Neural progenitor cell (in vitro differentiated cells): ENCODE results near the gene GNA14. TPM values are rescaled to one million over a fixed set of nuclear protein-coding genes. Genes with fewer than 3 reads are reported as not detected.

Experiments used
- DNase-seq: peaks from one replicate; pipeline ENCODE4 v3.0.0-alpha.2; 2016; ENCODE audit warnings: low spot score
- H2AFZ ChIP-seq: fragments of 200-600 bp; sonication (generic); replicated peaks from 2 replicates; pipeline ENCODE4 v1.6.1; 2016; ENCODE audit warnings: antibody characterized with exemption
- H3F3A ChIP-seq: fragments of 200-600 bp; sonication (generic); 2 replicates; pipeline ENCODE4 v1.6.1; 2016; ENCODE audit warnings: antibody characterized with exemption, low read depth
- H3K27ac ChIP-seq: fragments of 200-600 bp; sonication (generic); 2 replicates; pipeline ENCODE4 v1.5.1; 2016; ENCODE audit warnings: mild to moderate bottlenecking
- H3K27me3 ChIP-seq: fragments of 200-600 bp; sonication (generic); 2 replicates; pipeline ENCODE4 v1.6.1; 2016; ENCODE audit warnings: mild to moderate bottlenecking, moderate library complexity
- H3K36me3 ChIP-seq: fragments of 200-600 bp; sonication (generic); 2 replicates; pipeline ENCODE4 v1.5.1; 2016
- H3K4me1 ChIP-seq: fragments of 200-600 bp; sonication (generic); 2 replicates; pipeline ENCODE4 v1.6.1; 2016; ENCODE audit warnings: mixed run types
- H3K4me2 ChIP-seq: fragments of 200-600 bp; sonication (generic); 2 replicates; pipeline ENCODE4 v1.6.1; 2016
- H3K4me3 ChIP-seq: fragments of 200-600 bp; sonication (generic); 2 replicates; pipeline ENCODE4 v1.5.1; 2016
- H3K79me2 ChIP-seq: fragments of 200-600 bp; sonication (generic); 2 replicates; pipeline ENCODE4 v1.6.1; 2016; ENCODE audit warnings: low read depth
- H3K9ac ChIP-seq: fragments of 200-600 bp; sonication (generic); 2 replicates; pipeline ENCODE4 v1.6.1; 2016
- H3K9me3 ChIP-seq: fragments of 200-600 bp; sonication (generic); 2 replicates; pipeline ENCODE4 v1.5.1; 2016; ENCODE audit warnings: low read depth
- H4K20me1 ChIP-seq: fragments of 200-600 bp; sonication (generic); 2 replicates; pipeline ENCODE4 v1.6.1; 2016; ENCODE audit warnings: low read depth
- H3K27ac Mint-ChIP-seq: 3 replicates; pipeline ENCODE4 v1.8.0; 2021; ENCODE audit warnings: mixed read lengths
- H3K27me3 Mint-ChIP-seq: 2 replicates; pipeline ENCODE4 v1.8.0; 2022; ENCODE audit warnings: low read depth, mild to moderate bottlenecking, inconsistent platforms, moderate library complexity, mixed read lengths; ENCODE audit not compliant: insufficient read depth
- H3K36me3 Mint-ChIP-seq: 3 replicates; pipeline ENCODE4 v1.8.0; 2021; ENCODE audit warnings: mixed read lengths
- H3K4me1 Mint-ChIP-seq: 3 replicates; pipeline ENCODE4 v1.8.0; 2021; ENCODE audit warnings: mixed read lengths
- H3K4me3 Mint-ChIP-seq: 3 replicates; pipeline ENCODE4 v1.8.0; 2021; ENCODE audit warnings: mild to moderate bottlenecking, moderate library complexity, mixed read lengths
- H3K9me3 Mint-ChIP-seq: 3 replicates; pipeline ENCODE4 v1.8.0; 2020; ENCODE audit warnings: mixed read lengths
- EZH2 ChIP-seq: fragments of 200-600 bp; sonication (generic); IDR thresholded peaks from 2 replicates; pipeline ENCODE4 v1.6.1; 2017; ENCODE audit warnings: antibody characterized with exemption, mild to moderate bottlenecking, moderate library complexity
- EZH2phosphoT487 ChIP-seq: fragments of 200-600 bp; sonication (generic); IDR thresholded peaks from 2 replicates; pipeline ENCODE4 v1.6.1; 2017; ENCODE audit warnings: antibody characterized with exemption
- total RNA-seq: library from RNA; depleted of rRNA; stranded (reverse); fragments of >200 nt; gene quantifications from 2 replicates; pipeline ENCODE4 v1.2.3, GENCODE V29; 2015; ENCODE audit warnings: low replicate concordance
- TF ChIP-seq, protein P1 (sequence below): fragments of 200-600 bp; sonication (generic); IDR thresholded peaks from 2 replicates; pipeline ENCODE4 v1.5.1; 2017; ENCODE audit warnings: antibody characterized with exemption, mild to moderate bottlenecking

GNA14 gene
- total RNA-seq, 1 donor from 2014 or later = not detected

DNA sequence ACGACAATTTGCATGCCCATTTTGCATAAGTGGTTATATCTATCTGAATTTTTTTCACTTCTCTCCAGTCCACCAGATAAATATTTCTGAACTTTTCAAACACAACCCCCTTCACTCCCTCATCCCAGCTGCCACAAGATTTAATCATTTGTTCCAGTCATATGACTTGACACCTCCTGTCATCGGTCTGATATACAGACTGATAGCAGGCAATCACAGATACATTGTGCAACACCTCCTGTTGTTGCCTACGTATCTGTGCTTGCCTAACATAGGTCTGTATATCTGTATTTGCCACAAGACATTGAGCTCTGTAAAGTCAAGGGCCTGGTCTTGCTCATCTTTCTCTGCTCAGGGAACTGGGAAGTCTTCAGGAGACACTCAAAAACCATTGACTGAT is 65.6 kb downstream of the GNA14 start:
- Histone ChIP-seq H3K79me2 (no peaks in the 10 kb centered on the region), H3K36me3 (no peaks in the 10 kb centered on the region), H3K27me3 (no peaks in the 10 kb centered on the region), H3K4me1 (no peaks in the 10 kb centered on the region), H2AFZ (no peak overlapping the region), H3F3A (no peaks in the 10 kb centered on the region), H3K27ac (no peak overlapping the region), H3K4me3 (no peak overlapping the region), H3K9me3 (no peaks in the 10 kb centered on the region), H4K20me1 (no peaks in the 10 kb centered on the region), H3K9ac (no peak overlapping the region), H3K4me2 (no peak overlapping the region)
- TF ChIP-seq, protein P1, sequence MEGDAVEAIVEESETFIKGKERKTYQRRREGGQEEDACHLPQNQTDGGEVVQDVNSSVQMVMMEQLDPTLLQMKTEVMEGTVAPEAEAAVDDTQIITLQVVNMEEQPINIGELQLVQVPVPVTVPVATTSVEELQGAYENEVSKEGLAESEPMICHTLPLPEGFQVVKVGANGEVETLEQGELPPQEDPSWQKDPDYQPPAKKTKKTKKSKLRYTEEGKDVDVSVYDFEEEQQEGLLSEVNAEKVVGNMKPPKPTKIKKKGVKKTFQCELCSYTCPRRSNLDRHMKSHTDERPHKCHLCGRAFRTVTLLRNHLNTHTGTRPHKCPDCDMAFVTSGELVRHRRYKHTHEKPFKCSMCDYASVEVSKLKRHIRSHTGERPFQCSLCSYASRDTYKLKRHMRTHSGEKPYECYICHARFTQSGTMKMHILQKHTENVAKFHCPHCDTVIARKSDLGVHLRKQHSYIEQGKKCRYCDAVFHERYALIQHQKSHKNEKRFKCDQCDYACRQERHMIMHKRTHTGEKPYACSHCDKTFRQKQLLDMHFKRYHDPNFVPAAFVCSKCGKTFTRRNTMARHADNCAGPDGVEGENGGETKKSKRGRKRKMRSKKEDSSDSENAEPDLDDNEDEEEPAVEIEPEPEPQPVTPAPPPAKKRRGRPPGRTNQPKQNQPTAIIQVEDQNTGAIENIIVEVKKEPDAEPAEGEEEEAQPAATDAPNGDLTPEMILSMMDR = no peak
- TF ChIP-seq EZH2 (no peak), EZH2phosphoT487 (no peak)
- Mint-ChIP-seq H3K4me1 (no peaks in the 10 kb centered on the region), H3K4me3 (no peak overlapping the region), H3K27me3 (peaks cover 2% of the 10 kb centered on the region), H3K9me3 (no peaks in the 10 kb centered on the region), H3K36me3 (no peaks in the 10 kb centered on the region), H3K27ac (no peak overlapping the region)
- DNase-seq = no peak

DNA sequence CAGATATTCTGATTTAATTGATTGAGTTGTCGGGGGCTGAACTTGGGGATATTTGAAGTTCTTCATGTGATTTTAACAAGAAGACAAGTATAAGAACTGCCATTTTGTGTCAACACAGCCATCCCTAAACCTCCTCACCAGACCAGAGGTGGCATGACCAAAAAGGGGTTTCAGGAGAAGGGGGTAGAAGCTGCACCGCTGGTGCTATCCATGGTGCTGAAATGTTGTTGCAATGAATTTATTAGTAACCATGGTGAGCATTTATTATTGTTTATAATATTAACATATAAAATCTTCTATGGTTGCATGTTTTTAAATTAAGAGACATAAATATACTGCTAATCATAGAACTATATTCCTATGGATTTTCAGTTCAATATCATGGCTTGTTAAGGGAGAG is 72.3 kb downstream of the GNA14 start:
- H3K79me2 ChIP-seq = no peaks in the 10 kb centered on the region
- no peak overlapping the region for H3K4me3 ChIP-seq
- no peak overlapping the region for H3K27ac ChIP-seq
- no peaks in the 10 kb centered on the region for H3K9me3 Mint-ChIP-seq
- no peaks in the 10 kb centered on the region for H3F3A ChIP-seq
- peaks cover 7% of the 10 kb centered on the region for H3K27me3 Mint-ChIP-seq
- H3K27ac Mint-ChIP-seq = no peak overlapping the region
- H3K27me3 ChIP-seq = no peaks in the 10 kb centered on the region
- H3K4me1 Mint-ChIP-seq = peaks cover 5% of the 10 kb centered on the region
- H3K9me3 ChIP-seq = no peaks in the 10 kb centered on the region
- H3K4me3 Mint-ChIP-seq = no peak overlapping the region
- H3K4me2 ChIP-seq = no peak overlapping the region
- H3K36me3 Mint-ChIP-seq = no peaks in the 10 kb centered on the region
- no peak overlapping the region for H2AFZ ChIP-seq
- H3K4me1 ChIP-seq = no peaks in the 10 kb centered on the region
- no peaks in the 10 kb centered on the region for H4K20me1 ChIP-seq
- no peaks in the 10 kb centered on the region for H3K36me3 ChIP-seq
- TF ChIP-seq EZH2phosphoT487 (no peak), EZH2 (no peak)
- TF ChIP-seq, protein P1 = no peak
- no peak overlapping the region for H3K9ac ChIP-seq
- peak; percentile 78 for DNase-seq

DNA sequence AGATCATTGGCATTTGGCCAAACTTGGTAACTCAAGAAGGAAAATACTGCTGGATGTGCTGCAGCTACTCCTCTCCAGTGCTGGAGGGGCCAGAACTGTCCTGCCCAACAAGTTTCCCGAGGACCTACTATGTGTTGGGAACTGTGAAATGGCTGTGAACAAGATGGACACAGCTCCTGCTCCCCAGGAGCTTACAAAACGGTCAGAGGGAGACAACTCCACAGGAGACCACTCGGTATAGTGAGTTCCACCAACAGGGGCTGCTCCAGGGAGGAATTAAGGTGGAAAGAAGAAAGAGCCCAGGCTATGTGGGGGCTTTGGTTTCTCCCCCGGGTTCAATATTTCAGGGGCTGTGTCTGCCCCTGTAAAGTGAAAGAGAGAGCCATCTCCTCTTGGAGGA is 78.8 kb downstream of the GNA14 start:
- Histone ChIP-seq H3K9me3 (no peaks in the 10 kb centered on the region), H3F3A (no peaks in the 10 kb centered on the region), H3K27me3 (no peaks in the 10 kb centered on the region), H3K79me2 (no peaks in the 10 kb centered on the region), H3K36me3 (no peaks in the 10 kb centered on the region), H3K4me2 (no peak overlapping the region), H3K4me3 (no peak overlapping the region), H2AFZ (no peak overlapping the region), H4K20me1 (no peaks in the 10 kb centered on the region), H3K27ac (no peak overlapping the region), H3K4me1 (no peaks in the 10 kb centered on the region), H3K9ac (no peak overlapping the region)
- peak overlapping the region; percentile 37 for H3K27ac Mint-ChIP-seq
- H3K4me3 Mint-ChIP-seq = no peak overlapping the region
- H3K9me3 Mint-ChIP-seq = no peaks in the 10 kb centered on the region
- H3K36me3 Mint-ChIP-seq = no peaks in the 10 kb centered on the region
- DNase-seq = no peak
- TF ChIP-seq EZH2 = no peak
- TF ChIP-seq, protein P1 = no peak
- TF ChIP-seq EZH2phosphoT487 = no peak
- H3K4me1 Mint-ChIP-seq = no peaks in the 10 kb centered on the region
- H3K27me3 Mint-ChIP-seq = no peaks in the 10 kb centered on the region

DNA sequence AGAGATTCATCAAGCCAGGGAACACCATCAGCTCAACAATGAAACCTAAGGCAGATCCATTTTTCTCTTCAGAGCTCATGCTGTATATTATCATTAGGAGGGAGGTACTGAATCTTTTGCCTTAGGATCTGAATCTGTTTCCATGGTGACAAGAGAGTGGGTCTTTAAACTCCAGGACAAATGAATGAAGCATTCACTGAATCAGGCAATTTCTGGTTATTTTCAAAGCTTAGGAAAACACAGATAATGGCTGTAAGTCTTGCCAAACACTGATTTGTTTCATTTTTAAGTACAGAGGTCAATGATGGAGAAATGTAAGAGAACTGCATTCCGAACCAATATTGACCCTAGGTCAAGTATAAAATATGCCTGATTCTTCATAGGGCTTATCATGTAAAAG is 84.9 kb downstream of the GNA14 start:
- H3K4me3 ChIP-seq = no peak overlapping the region
- H3K4me1 ChIP-seq = peaks cover 18% of the 10 kb centered on the region
- no peaks in the 10 kb centered on the region for H3F3A ChIP-seq
- H3K27ac ChIP-seq = no peak overlapping the region
- Mint-ChIP-seq H3K27ac (no peak overlapping the region), H3K9me3 (no peaks in the 10 kb centered on the region), H3K36me3 (no peaks in the 10 kb centered on the region), H3K4me1 (peaks cover 21% of the 10 kb centered on the region), H3K4me3 (no peak overlapping the region), H3K27me3 (no peaks in the 10 kb centered on the region)
- DNase-seq = peak; percentile 26
- H3K9ac ChIP-seq = no peak overlapping the region
- H4K20me1 ChIP-seq = no peaks in the 10 kb centered on the region
- H3K9me3 ChIP-seq = no peaks in the 10 kb centered on the region
- TF ChIP-seq, protein P1 = no peak
- TF ChIP-seq EZH2phosphoT487 = no peak
- TF ChIP-seq EZH2 = no peak
- H3K79me2 ChIP-seq = no peaks in the 10 kb centered on the region
- H3K4me2 ChIP-seq = peak overlapping the region; percentile 11
- no peaks in the 10 kb centered on the region for H3K36me3 ChIP-seq
- H3K27me3 ChIP-seq = no peaks in the 10 kb centered on the region
- no peak overlapping the region for H2AFZ ChIP-seq
